NCI-H2171 treated with DMSO at 0.1 percent for 48 hours (cell line): Measurements from ENCODE around the gene CCBE1.
A peak's percentile ranks its signal among the peaks of the same experiment; 100 is the strongest.
"Not testable (repeated sequence)": the region's sequence is repeated elsewhere in the genome, so short reads cannot be mapped to it uniquely, and the experiment has no call there.

Source experiments
- DNase-seq: peaks from one replicate; lab custom pipeline; 2025; lab: John Stamatoyannopoulos, UW

CCBE1 gene

DNA sequence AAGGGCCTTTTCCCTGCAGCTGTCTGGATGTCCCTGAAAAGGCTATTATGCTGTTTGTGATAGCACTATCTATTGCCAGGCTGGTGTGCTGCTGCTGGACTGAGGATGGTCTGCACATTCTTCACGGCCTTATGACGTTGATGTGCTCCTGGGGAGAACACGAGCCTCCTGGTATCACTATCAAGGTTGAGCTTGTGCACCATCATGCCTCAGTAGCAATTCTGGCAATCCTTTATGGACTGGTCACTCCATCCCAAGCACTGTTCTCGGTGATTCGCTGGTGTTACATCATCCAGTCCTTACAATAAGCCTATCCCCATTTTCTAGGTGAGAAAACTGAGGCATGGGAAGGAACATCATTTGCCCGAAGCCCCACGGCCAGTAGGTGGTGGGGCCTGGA is 18.2 kb upstream of the CCBE1 start:
- DNase-seq = no peak

DNA sequence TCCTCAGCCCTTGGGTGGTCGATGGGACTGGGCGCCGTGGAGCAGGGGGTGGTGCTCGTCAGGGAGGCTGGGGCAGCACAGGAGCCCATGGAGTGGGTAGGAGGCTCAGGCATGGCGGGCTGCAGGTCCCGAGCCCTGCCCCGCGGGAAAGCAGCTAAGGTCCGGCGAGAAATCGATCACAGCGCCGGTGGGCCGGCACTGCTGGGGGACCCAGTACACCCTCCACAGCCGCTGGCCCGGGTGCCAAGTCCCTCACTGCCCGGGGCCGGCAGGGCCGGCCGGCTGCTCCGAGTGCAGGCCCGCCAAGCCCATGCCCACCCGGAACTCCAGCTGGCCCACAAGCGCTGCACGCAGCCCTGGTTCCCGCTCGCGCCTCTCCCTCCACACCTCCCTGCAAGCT is 16.9 kb upstream of the CCBE1 start:
- not testable (repeated sequence) for DNase-seq

DNA sequence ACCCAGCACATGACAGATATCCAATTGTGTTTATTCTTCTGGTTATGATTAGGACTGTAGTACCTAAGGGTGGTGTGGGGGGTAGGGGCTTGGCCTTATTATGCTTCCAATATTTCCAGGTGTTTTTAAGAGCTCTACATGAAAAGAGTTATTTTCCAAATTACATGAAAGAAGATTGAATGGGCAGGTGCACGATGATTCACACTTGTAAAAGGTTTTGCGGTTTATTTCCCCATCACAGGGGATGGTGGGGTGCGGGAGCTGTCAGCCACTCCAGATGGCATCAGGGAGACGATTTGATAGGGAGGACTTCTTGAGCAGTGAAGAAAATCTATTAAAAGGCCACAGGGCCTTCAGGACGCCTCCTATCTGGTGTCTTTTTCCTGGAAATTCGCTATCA is 15.1 kb upstream of the CCBE1 start:
- peak; percentile 72 for DNase-seq

DNA sequence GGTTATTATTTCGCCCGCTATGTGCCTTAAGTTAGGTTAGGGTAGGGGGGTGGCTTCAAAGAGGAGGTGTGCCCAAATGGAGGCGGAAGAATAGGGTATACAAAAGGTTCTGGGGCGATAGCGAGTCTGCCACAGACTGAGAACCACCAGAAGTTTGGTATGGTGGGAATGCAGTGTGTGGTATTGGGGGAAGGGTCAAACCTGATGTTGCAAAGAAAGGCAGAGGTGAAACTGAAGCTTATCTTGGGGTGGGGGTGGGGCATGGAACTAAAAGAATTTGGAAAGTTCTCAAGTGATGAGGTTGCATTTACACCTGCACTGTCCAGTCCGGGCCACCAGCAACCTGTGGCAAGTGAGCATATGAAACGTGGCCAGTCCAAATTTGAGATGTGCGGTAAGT is 11.8 kb upstream of the CCBE1 start:
- DNase-seq = no peak

DNA sequence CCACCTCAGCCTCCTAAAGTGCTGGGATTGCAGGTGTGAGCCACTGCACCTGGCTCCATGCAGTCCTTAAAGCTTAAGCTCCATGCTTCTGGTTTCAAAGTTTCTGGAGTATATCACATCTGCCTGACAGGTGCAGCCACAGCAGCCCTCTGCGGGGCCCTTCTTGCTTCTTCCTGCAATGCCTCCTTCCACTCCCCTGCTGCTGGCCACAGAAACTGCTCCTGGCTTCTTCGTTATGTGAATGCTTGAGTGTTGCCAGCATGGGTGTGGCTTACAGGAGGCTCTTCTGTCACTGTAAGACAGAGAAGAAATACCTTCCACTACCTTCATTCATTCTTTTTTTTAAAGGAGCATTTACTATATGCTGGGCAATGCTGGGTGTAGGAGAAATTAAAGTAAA is 10.1 kb upstream of the CCBE1 start:
- no peak for DNase-seq

DNA sequence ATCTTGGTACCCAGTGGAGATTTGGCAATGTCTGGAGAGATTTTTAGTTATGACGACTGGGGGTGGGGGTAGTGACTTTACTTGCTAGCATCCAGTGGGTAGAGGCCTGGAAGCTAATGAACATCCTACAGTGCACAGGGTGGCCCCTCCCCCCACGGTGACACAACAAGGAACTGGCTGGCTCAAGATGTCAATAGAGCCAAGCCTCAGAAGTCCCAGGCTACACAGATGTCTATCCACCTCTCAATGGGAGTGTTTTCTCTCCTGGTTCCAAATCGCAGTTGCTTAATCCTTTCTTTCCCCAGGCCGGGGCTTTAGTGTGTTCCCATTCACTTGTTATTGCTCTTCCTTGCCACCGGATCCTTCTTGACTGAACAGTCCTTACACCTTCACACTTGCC is 9.3 kb upstream of the CCBE1 start:
- no peak for DNase-seq

DNA sequence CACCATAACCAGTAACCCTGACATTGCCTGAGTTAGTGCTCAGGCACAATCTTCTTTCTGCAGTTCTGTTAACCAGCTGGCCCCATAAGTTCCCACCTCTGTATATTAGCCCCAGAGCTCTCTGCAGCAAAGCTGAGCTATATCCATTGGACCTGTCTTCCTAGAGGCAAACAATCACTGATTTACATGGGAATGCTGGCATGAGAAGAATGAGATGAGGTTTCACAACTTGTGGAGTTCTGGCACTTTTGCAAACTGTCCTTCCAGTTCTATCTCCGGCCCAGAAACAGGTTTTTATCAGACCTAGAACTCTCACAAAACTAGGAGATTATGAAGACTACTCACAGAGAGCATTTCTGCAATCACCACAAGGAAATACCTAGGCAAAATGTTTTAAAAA is 7.9 kb upstream of the CCBE1 start:
- DNase-seq = no peak

DNA sequence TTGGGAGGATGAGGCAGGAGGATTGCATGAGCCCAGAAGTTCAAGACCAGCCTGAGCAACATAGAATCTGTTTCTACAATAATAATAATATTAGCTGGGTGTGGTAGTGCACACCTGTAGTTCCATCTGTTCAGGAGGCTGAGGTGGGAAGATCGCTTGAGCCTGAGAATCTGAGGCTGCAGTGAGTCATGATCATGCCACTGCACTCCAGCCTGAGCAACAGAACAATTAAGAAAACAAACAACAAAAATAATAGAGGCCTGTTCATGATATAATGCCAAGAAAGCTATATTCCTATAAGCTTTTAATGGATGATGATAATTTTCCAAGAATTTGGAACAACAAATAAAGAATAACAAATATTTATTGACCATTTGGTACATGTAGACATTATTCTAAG is 6.9 kb upstream of the CCBE1 start:
- peak; percentile 77 for DNase-seq

DNA sequence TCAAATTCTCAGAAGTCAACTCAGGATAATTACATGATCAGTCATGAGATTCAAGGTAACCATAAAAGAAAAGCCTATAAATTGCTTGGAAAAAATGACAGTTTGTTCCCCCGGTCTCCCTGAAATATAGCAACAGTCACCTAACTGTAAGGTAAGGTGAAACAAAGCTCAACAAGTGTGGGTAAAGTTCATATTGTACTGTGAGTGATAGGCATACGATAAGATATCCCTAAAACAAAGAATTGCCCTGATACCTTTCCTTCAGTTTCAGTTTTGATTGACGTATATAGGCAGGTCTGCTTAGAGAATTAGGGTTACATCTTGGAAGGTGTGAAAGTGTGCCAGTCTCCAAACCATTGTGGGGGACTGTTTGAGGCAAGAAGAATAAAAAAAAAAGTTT is 4.0 kb upstream of the CCBE1 start:
- no peak for DNase-seq

DNA sequence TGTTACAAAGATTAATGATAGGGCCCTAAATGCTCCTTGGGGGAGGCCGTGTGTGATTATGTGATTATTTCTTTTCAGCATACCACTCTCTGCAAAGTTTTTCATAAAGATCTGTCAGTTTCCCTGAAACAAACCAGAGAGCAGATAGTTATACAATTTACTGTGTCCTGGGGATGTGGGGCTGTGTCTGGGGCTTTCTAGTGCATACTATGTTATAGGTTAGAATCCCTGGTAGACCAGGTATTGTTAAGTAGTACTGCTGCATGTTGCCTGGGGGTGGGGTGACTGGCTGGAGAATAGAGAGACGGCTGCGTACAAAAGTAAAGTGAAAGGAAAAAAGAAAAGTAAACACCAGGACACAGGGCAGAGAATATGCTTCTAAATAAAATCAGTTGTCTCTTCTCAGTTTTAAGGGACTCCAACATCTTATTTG is 3.3 kb upstream of the CCBE1 start:
- DNase-seq = no peak

DNA sequence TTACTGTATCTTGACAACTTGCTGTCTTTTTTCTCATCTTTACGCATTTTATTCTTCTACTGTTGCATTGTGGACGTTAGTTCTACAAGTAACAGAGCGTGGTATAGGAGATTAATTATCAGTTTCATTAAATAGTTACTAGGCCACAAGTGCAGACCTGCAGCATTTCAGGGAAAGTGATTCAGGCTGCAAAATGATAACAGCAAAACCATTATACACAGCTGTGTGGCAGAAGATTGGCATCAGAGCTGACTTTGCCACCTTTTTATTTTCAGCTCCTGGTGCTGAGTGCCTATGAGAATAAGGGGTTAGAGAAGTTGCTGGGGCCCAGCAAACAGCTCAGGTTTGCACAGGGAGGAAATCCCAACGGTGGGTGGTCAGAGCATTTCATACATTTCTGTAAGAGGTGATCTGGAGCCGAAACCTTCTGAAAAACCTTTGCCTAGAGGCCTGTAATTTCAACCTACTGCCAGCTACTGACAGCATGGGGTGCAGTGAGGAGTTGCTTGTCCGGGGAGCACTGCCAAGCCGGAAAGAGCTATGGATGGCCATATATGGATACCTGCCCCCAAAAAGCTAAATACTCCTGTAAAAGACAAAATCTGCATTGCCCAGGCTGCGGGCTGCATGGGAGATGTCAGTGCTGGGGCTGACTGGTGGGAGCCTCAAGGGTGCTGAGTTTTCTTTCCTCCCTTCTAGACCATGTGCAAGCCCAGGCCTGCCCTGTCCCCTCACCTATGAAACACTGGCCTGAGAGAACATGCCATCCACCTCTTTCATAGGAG is 2.7 kb upstream of the CCBE1 start:
- no peak for DNase-seq

DNA sequence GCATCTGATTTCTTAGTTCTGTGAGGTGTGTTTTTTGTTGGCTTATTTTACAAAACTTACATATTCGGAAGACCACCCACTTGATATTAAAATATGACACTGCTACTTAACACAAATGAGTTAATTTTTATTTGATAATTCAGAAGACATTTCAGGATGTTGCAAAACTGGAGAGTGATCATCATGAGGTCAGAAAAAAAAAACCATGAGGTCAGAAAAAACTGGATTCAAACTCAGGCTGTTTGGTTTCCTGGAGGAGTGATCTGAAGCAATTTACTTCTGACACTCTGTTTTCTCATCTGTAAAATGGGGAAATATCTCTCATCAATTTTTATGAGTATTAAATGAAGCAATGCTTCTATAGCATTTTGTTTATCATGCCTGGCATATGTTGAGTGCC is 1.8 kb upstream of the CCBE1 start:
- no peak for DNase-seq

DNA sequence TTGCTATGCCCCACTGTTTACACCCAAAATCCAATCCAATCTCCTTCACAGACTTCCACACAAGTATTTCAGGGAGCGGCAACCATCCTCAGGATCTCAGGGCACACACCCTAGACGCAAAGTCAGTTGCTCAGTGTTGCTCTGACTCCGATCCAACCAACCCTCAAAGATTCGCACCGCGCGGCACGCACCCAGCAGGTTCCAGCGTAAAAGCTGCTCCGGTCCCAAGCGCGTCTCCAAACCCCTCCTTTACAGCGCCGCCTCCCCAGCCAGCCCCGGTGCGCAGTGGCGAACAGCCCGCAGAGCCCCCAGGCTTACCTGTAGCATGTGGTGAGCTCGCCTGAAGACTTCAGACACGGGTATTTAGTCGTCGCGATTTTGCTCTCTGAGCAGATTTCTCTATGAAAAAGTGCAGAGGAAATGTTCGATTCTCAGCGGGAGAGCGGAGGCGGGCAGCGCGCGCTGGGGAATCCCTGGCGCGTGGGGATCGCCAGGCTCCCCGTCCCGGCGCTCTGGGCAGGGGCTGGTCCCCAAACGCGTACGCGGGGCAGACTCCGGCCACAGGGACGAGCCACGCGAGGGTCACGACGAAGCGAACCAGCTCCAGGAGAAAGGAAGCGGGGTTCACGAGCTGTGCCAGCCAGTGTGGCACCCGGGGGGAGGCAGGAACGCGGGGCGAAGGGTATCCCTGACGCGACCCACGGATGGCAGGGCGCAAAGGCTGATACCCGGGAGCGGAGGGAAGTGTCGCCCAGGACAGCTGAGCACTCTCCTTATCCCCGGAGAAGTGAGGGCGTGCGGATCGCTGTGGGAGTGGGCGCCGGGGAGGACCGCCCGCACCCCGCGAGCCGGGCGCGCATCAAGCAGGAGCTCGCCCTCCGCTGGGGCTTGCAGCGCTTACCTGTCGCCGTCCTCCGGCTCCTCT is 650 bp downstream of the CCBE1 start:
- peak; percentile 72 for DNase-seq

DNA sequence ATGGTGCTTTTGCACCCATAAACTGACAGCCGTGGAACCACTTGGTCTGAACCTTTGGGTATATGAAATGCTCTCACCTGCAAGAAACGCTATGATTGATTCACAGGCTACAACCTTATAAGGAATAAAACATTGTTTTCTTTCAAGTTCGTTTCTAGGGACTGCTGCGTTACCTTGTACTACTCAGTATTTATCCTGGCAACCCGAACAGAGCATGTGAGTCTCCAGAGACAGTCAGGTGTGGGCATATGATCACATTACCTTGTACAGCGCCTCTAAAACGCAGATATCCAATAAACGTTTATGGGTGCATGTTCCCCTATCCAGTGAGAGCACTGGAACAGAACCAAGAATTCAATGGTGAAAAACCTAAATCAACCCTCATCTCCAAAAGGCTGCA is 1.7 kb downstream of the CCBE1 start:
- DNase-seq = peak; percentile 40

DNA sequence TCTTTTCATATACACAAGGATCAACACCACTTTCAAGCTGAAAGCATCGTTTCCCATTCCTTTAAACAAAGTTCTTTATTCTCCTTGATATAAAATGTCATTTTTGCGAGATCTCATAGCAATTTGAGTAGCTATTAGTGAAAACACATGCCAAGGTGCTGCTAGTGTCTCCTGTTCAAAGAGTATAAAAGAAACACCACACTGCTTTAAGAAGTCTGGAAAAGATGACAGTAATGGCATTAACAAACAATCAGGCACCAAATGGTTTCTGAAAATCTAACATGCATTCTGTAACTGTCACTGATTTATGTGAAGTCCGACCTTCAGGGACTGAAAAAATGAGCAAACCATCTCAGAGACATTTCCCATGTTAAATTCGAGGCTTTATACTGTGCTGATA is 2.4 kb downstream of the CCBE1 start:
- DNase-seq = no peak

DNA sequence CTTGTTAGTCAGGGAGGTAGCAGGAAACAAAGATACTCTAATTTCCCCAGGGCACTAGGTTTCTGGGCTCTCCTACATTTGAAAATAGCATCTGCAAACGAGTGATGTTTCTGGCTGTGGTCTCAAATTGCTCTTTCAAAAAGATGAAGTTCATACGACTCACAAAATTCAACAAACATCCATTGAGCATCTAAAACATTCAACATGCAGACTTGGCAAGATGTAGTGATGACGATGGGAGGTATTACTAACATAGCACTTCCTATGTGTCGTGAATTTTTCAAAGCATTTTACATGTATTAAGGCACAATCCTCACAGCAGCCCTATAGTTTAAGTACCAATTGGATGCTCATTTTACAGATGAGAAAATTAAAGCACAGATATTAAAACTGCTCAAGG is 5.2 kb downstream of the CCBE1 start:
- no peak for DNase-seq

DNA sequence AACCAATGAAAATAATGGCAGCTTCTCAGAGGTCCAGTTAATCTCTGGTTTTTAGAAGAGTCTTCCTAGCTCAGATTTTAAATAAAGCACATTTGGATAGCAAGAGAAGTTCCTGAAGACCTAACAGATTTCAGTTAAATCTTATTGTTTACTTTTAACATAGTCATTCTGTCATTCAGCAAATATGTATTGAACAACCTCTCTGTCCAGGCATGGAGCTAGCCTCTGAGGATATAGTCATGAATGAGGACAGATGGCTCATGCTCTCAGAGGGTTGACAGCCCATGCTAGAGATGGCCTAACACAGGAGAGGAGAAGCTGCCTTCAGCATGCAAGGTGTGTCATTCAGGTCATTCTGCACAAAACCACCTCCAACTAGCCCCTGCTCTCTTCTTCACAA is 6.2 kb downstream of the CCBE1 start:
- DNase-seq = peak; percentile 92

DNA sequence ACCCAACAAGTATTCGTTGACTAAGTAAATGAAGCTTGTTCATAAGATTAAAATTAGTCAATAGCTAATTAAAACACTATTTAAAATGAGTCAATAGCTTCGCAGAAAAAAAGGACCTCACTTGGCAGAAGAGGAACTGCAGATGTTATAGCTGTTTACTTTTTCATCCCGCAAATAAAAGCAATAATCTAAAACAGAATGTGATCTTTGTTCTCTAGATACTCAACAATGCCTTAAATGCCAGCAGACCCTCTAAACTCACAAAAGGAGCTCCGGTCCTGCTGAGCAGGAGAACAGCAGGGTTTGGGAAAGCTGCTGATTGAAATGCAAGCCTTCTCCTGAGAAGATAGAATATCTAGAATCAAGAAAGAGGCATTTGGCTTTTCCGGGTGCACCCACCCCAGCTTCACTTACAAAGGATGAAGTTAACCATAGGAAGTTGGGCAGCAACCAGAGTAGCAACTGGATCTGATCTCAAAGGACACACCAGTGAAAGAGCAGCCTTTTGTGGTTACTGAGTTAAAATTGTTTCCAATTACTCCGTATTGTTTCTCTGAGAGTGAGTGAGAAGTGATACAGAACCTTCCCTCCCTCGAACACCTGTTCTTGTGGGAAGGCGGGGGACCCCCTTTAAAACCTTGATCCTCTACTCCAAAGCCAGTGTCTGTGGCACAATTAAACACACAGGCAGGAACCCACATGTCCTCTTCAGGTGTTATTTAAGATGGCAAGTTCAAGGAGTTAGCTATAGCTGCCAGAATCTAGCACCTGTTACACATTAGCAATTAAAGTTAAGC is 6.8 kb downstream of the CCBE1 start:
- DNase-seq = peak; percentile 97

DNA sequence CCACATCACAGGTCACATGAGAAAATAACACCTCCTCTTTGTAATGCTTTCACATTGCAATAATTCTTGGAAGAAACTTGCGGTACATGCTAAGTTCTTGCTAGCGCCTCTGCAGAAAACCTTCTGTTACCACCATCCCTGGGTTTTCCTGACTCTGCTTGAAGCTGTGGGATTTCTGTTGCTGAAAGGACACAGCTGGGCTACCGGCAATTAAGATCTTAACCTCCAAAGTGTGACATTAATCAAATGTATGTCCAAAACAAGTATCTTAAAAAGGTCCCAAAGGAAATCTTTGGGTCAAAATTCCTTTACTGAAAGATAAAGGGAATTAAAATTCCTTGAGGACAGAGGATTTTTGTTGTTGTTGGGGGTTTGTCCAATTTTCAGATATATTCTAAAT is 7.5 kb downstream of the CCBE1 start:
- no peak for DNase-seq

DNA sequence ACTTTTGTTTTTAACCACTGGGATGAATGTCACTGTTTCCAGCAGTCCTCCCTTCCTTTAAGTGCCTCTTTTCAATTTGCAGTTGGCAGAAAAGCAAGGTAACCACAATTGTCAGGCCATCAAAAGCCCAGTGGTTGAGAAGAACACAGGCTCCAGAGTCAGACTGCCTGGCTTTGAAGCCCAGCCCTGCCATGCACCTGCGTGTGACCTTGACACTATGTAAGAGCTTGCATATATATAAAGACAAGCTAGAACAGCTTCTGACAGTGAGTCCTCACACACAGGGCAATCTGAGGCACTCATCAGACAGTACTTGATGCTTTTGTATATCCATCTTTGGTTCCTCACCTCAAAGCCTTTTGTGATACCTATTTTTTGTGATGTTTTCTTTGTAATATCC is 11.0 kb downstream of the CCBE1 start:
- DNase-seq = no peak

DNA sequence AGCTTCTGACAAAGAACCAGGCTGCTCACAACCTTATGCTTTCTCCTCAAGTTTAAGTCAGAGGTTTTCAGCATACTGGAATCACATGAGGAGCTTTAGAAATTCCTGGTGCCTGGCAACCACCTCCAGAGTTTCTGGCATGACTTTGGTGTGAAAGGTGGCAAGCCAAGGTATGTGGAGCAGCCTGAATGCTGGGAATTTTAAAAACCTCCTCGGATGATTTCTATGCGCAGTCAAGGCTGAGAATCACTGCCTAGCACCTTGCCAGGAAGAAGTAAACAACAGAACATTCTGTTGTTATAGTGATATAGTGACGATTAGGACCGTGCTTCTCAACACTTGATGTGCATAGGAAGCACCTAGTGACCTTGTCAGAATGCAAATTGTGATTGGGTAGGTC is 11.7 kb downstream of the CCBE1 start:
- no peak for DNase-seq

DNA sequence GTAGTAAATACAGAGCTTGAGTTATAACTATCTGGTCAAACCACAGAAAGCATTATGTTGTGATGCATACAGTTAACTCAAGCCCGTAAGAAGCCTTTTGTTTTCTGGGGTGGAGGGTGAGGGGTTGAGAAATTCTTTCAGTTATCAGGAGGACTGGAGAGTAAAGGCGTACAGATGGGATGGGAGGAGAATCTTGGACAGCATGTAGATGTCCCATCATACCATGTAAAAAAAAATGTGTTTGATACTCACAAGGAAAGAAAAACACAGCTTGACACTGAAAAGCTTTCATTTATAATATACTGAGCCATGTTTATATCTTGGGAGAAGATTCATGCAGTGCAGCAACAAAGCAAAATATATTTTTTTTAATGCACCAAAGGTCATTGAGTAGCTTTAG is 12.4 kb downstream of the CCBE1 start:
- DNase-seq = no peak
